GM15510 (cell line): ENCODE results near the gene RIOK1.

Source experiments
- POLR2A ChIP-seq: IDR thresholded peaks from 3 replicates; pipeline ENCODE4 v1.6.1; 2011; ENCODE audit warnings: borderline replicate concordance; ENCODE audit not compliant: insufficient read length; ENCODE audit errors: extremely low read depth

RIOK1 gene

GRCh38 chr6:7431674-7432390, 42.2 kb downstream of the RIOK1 start:
- TF ChIP-seq POLR2A, result no peak

- TF ChIP-seq POLR2A, result no peak
Observed at GRCh38 chr6:7432391-7433120, 42.9 kb downstream of the RIOK1 start.

GRCh38 chr6:7433121-7433617, 43.6 kb downstream of the RIOK1 start:
- TF ChIP-seq POLR2A, result no peak

- no peak for TF ChIP-seq POLR2A
Observed at GRCh38 chr6:7434672-7435071, 45.1 kb downstream of the RIOK1 start.

GRCh38 chr6:7438011-7438410, 48.4 kb downstream of the RIOK1 start:
- TF ChIP-seq POLR2A, result no peak

GRCh38 chr6:7439228-7439627, 49.6 kb downstream of the RIOK1 start:
- no peak for TF ChIP-seq POLR2A

GRCh38 chr6:7440476-7440875, 50.9 kb downstream of the RIOK1 start:
- TF ChIP-seq POLR2A, result no peak

GRCh38 chr6:7441048-7441775, 51.6 kb downstream of the RIOK1 start:
- no peak for TF ChIP-seq POLR2A

GRCh38 chr6:7442467-7442866, 52.9 kb downstream of the RIOK1 start:
- no peak for TF ChIP-seq POLR2A

- TF ChIP-seq POLR2A, result no peak
Observed at GRCh38 chr6:7445101-7445500, 55.5 kb downstream of the RIOK1 start.

GRCh38 chr6:7445885-7446461, 56.4 kb downstream of the RIOK1 start:
- TF ChIP-seq POLR2A, result no peak

- TF ChIP-seq POLR2A, result no peak
Observed at GRCh38 chr6:7446619-7447325, 57.2 kb downstream of the RIOK1 start.

- TF ChIP-seq POLR2A, result no peak
Observed at GRCh38 chr6:7448232-7448631, 58.6 kb downstream of the RIOK1 start.

GRCh38 chr6:7449018-7449417, 59.4 kb downstream of the RIOK1 start:
- TF ChIP-seq POLR2A, result no peak
